CD14-positive monocyte (primary cell): ENCODE data around the gene PLA2G3. TPM values are rescaled to one million over a fixed set of nuclear protein-coding genes. Genes with fewer than 3 reads are reported as not detected.

Experiments
- DNase-seq, 3 donors: peaks; one replicate each; pipeline ENCODE4 v3.0.0-alpha.2; 2011 to 2022
- H2AFZ ChIP-seq: 2 replicates; pipeline ENCODE4 v1.6.0; 2012; ENCODE audit warnings: mild to moderate bottlenecking, low read depth, low read length, inconsistent platforms; ENCODE audit not compliant: insufficient read depth, poor library complexity, severe bottlenecking
- H3K27ac ChIP-seq, 2 donors: 1 replicate in 1 of 2; 2 replicates in 1 of 2; pipeline ENCODE4 v1.5.1; 2012 to 2013; ENCODE audit warnings: low read length in 2 of 2, control low read depth in 1 of 2, inconsistent platforms in 1 of 2, low read depth in 1 of 2, mild to moderate bottlenecking in 1 of 2
- H3K27me3 ChIP-seq, 2 donors: one replicate each; pipeline versions ENCODE4 v1.6.0 to v1.6.1; 2011 to 2013; ENCODE audit warnings: low read length in 2 of 2; ENCODE audit not compliant: control insufficient read depth in 2 of 2, insufficient read depth in 2 of 2
- H3K36me3 ChIP-seq, 2 donors: replicated peaks in 1 of 2; 1 replicate in 1 of 2; 2 replicates in 1 of 2; pipeline versions ENCODE4 v1.5.1 to v1.6.1; 2012 to 2013; ENCODE audit warnings: low read length in 2 of 2, control low read depth in 1 of 2, inconsistent platforms in 1 of 2, mild to moderate bottlenecking in 1 of 2; ENCODE audit not compliant: insufficient read depth in 2 of 2, control insufficient read depth in 1 of 2
- H3K4me1 ChIP-seq, 2 donors: 1 replicate in 1 of 2; 2 replicates in 1 of 2; pipeline versions ENCODE4 v1.5.1 to v1.6.1; 2012 to 2013; ENCODE audit warnings: low read length in 2 of 2, control low read depth in 1 of 2, inconsistent platforms in 1 of 2, mild to moderate bottlenecking in 1 of 2, moderate library complexity in 1 of 2; ENCODE audit not compliant: insufficient read depth in 2 of 2, control insufficient read depth in 1 of 2
- H3K4me2 ChIP-seq: replicated peaks from 2 replicates; pipeline ENCODE3; 2012; ENCODE audit warnings: low read length, moderate library complexity, mild to moderate bottlenecking; ENCODE audit not compliant: poor library complexity, severe bottlenecking; ENCODE audit errors: extremely low read depth
- H3K4me3 ChIP-seq, 3 experiments: fragments of 200-600 bp in 1 of 3; sonication (generic) in 1 of 3; replicated peaks in 1 of 3; 1 replicate in 2 of 3; 2 replicates in 1 of 3; pipeline ENCODE4 v1.5.1; 2011 to 2013; ENCODE audit warnings: low read length in 3 of 3, mild to moderate bottlenecking in 3 of 3, control low read depth in 2 of 3, low read depth in 2 of 3, inconsistent platforms in 1 of 3, moderate library complexity in 1 of 3
- H3K79me2 ChIP-seq: 2 replicates; pipeline ENCODE4 v1.6.0; 2012; ENCODE audit warnings: mild to moderate bottlenecking, control low read depth, inconsistent platforms, low read length, moderate library complexity; ENCODE audit not compliant: insufficient read depth
- H3K9ac ChIP-seq: 2 replicates; pipeline ENCODE4 v1.6.0; 2017; ENCODE audit warnings: low read length, mild to moderate bottlenecking; ENCODE audit not compliant: insufficient read depth, poor library complexity, severe bottlenecking
- H3K9me3 ChIP-seq, 2 donors: replicated peaks in 1 of 2; 1 replicate in 1 of 2; 2 replicates in 1 of 2; pipeline versions ENCODE4 v1.5.1 to v1.6.1; 2012 to 2013; ENCODE audit warnings: low read length in 2 of 2, control low read depth in 1 of 2; ENCODE audit not compliant: control insufficient read depth in 1 of 2, insufficient read depth in 1 of 2
- H4K20me1 ChIP-seq: 2 replicates; pipeline ENCODE4 v1.6.0; 2012; ENCODE audit warnings: mild to moderate bottlenecking, low read length, control low read depth, moderate library complexity; ENCODE audit not compliant: insufficient read depth
- H3K27ac Mint-ChIP-seq, 7 donors: one replicate each; pipeline ENCODE4 v1.8.0; 2020; ENCODE audit warnings: mild to moderate bottlenecking in 7 of 7, mixed read lengths in 7 of 7, moderate library complexity in 6 of 7, inconsistent platforms in 2 of 7
- H3K27me3 Mint-ChIP-seq, 3 donors: one replicate each; pipeline ENCODE4 v1.8.0; 2021 to 2022; ENCODE audit warnings: low read depth in 3 of 3, mild to moderate bottlenecking in 3 of 3, mixed read lengths in 3 of 3, moderate library complexity in 3 of 3, inconsistent platforms in 1 of 3
- H3K36me3 Mint-ChIP-seq, 2 donors: one replicate each; pipeline ENCODE4 v1.8.0; 2020; ENCODE audit warnings: mixed read lengths in 2 of 2, inconsistent platforms in 1 of 2, mild to moderate bottlenecking in 1 of 2
- H3K4me1 Mint-ChIP-seq: one replicate; pipeline ENCODE4 v1.8.0; 2020; ENCODE audit warnings: mild to moderate bottlenecking, mixed read lengths
- H3K4me3 Mint-ChIP-seq, 2 donors: one replicate each; pipeline ENCODE4 v1.8.0; 2020; ENCODE audit warnings: mild to moderate bottlenecking in 2 of 2, mixed read lengths in 2 of 2, moderate library complexity in 1 of 2
- H3K9me3 Mint-ChIP-seq, 7 donors: one replicate each; pipeline ENCODE4 v1.8.0; 2020 to 2022; ENCODE audit warnings: mixed read lengths in 7 of 7, mild to moderate bottlenecking in 6 of 7, moderate library complexity in 6 of 7, inconsistent platforms in 2 of 7
- CTCF ChIP-seq: fragments of 200-600 bp; IDR thresholded peaks from one replicate; pipeline ENCODE4 v1.8.0; 2022; ENCODE audit warnings: antibody characterized with exemption, mild to moderate bottlenecking
- WGBS: methylation state at CpG from one replicate; pipeline ENCODE4 v1.1.5; 2013; ENCODE audit warnings: missing lambda C conversion rate; ENCODE audit not compliant: insufficient coverage; 5-methylcytosine and 5-hydroxymethylcytosine counted together
- intact Hi-C, 2 donors: fragments of 100-400 bp; cut with micrococcal nuclease; formaldehyde crosslinking; loops; one replicate each; pipeline versions ENCODE4 v1.15.0 to v1.15.1; 2023
- polyA plus RNA-seq, 3 donors: library from polyadenylated mRNA; depleted of rRNA in 1 of 3; unstranded in 2 of 3; stranded (reverse) in 1 of 3; fragments of 300-500 nt in 2 of 3; fragments of >200 nt in 1 of 3; fragmentation: Illumina TruSeq in 2 of 3; gene quantifications; 1 replicate in 2 of 3; 2 replicates in 1 of 3; pipeline ENCODE4 v1.2.3, GENCODE V29; 2012 to 2021

The PLA2G3 gene
- polyA plus RNA-seq, 3 donors = not detected

GRCh38 chr22:31143537-31143936 is 3.2 kb upstream of the PLA2G3 start:
- intact Hi-C loops = no loop called here
- Mint-ChIP-seq H3K27ac (no peak overlapping the region), H3K36me3 (no peaks in the 10 kb centered on the region), H3K4me3 (no peak overlapping the region), H3K4me1 (no peaks in the 10 kb centered on the region), H3K27me3 (peaks cover 6 to 15% (median 15%) of the 10 kb centered on the region in 3 donors), H3K9me3 (peaks cover 2 to 19% (median 9%) of the 10 kb centered on the region in 7 donors)
- no peak for TF ChIP-seq CTCF
- Histone ChIP-seq H3K4me3 (no peak overlapping the region), H2AFZ (no peak overlapping the region), H3K9me3 (peaks cover 0 to 7% of the 10 kb centered on the region in 2 donors), H3K9ac (no peak overlapping the region), H3K79me2 (no peaks in the 10 kb centered on the region), H4K20me1 (no peaks in the 10 kb centered on the region), H3K4me2 (no peak overlapping the region), H3K27me3 (peaks cover 0 to 4% of the 10 kb centered on the region in 2 donors), H3K27ac (no peak overlapping the region), H3K4me1 (no peaks in the 10 kb centered on the region), H3K36me3 (no peaks in the 10 kb centered on the region)
- 93% methylated on average over 3 of the region's 3 CpGs for WGBS
- DNase-seq = no peak

- H3K4me3 ChIP-seq = no peak overlapping the region
- H3K4me3 Mint-ChIP-seq = no peak overlapping the region
- no peaks in the 10 kb centered on the region for H4K20me1 ChIP-seq
- 65% methylated on average over 2 of the region's 3 CpGs for WGBS
- H3K9ac ChIP-seq = no peak overlapping the region
- H3K4me2 ChIP-seq = no peak overlapping the region
- H3K9me3 Mint-ChIP-seq = peaks cover 2 to 19% (median 9%) of the 10 kb centered on the region in 7 donors
- no peak for TF ChIP-seq CTCF
- H3K27ac ChIP-seq = no peak overlapping the region
- no peak for DNase-seq
- H3K4me1 Mint-ChIP-seq = no peaks in the 10 kb centered on the region
- peaks cover 0 to 4% of the 10 kb centered on the region in 2 donors for H3K27me3 ChIP-seq
- H3K36me3 Mint-ChIP-seq = no peaks in the 10 kb centered on the region
- intact Hi-C loops = no loop called here
- no peak overlapping the region for H2AFZ ChIP-seq
- H3K4me1 ChIP-seq = no peaks in the 10 kb centered on the region
- H3K36me3 ChIP-seq = no peaks in the 10 kb centered on the region
- no peak overlapping the region for H3K27ac Mint-ChIP-seq
- H3K9me3 ChIP-seq = peaks cover 0 to 7% of the 10 kb centered on the region in 2 donors
- H3K27me3 Mint-ChIP-seq = peaks cover 6 to 15% (median 14%) of the 10 kb centered on the region in 3 donors
- no peaks in the 10 kb centered on the region for H3K79me2 ChIP-seq
These were observed 2.7 kb upstream of the PLA2G3 start for GRCh38 chr22:31143038-31143437.
